ENCODE measurements around the gene SART1.

GRCh38 chr11:65916391-65916790 lies 45.1 kb upstream of the SART1 start:
- no peak for TF ChIP-seq CTCF (optimal IDR thresholded peaks at IDR 0.05 in 1 of 3, IDR thresholded peaks at IDR 0.05 in 1 of 3, conservative IDR thresholded peaks at IDR 0.05 in 1 of 3; ENCODE audit: extremely low read depth in 1 of 3, insufficient read depth in 2 of 3, low read length in 3 of 3)
- TF ChIP-seq EZH2 (IDR thresholded peaks at IDR 0.05; ENCODE audit: low read length), result no peak
